GM19193 (cell line): Measurements from ENCODE around the gene KCNQ2.

ENCODE experiments used
- POLR2A ChIP-seq: IDR thresholded peaks from 4 replicates; pipeline ENCODE4 v1.6.1; 2011; ENCODE audit not compliant: insufficient read depth, insufficient read length; ENCODE audit errors: extremely low read depth

The KCNQ2 gene

DNA sequence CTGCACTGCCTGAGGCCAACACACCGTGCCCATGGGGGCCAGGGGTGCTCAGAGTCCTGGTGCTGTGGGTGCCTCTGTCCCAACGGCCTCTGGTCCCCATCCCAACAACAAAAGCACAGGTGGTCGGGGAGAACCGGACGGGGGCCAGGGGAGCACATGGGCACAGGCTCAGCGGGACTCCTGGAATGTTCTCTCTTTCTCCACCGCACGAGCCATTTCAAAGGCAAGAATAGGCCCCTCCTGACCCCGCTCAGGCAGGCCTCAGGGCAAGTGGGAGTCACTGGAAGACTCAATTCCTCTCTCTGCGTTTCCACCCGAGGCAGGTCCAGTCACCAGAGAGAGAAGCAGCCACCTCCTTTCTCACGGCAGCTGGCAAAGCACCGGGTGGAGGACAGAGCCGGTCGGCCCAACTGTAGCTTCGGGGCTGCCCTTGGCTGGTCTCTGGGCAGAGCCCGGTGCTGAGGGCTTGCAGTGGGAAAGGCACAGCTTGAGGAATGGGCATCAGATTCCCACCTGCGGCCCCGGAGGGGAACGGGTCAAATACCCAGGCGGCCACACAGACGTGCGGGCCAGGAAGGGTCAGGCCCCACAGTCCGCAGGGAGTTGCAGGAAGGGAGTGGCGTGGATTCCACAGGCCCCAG is 55.2 kb downstream of the KCNQ2 start:
- TF ChIP-seq POLR2A = no peak

DNA sequence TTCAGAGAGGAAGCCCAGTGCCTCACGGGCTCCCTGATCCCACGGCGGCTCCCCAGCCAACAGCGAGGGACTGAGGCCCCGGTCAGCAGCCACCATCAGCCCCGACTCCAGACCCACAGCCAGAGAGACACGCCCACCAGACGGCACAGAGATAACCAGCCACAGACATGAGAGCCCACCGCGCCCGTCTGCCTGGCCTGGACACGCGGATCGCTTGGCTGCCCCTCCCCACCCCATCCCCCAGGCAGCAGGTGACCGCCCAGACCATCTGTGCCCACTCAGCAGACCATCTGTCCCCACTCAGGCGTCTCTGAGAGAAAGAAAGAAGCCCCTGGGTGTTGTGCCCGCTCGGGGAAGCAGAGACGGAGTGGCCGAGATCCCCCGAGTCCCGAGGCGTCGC is 55.8 kb downstream of the KCNQ2 start:
- TF ChIP-seq POLR2A = no peak

DNA sequence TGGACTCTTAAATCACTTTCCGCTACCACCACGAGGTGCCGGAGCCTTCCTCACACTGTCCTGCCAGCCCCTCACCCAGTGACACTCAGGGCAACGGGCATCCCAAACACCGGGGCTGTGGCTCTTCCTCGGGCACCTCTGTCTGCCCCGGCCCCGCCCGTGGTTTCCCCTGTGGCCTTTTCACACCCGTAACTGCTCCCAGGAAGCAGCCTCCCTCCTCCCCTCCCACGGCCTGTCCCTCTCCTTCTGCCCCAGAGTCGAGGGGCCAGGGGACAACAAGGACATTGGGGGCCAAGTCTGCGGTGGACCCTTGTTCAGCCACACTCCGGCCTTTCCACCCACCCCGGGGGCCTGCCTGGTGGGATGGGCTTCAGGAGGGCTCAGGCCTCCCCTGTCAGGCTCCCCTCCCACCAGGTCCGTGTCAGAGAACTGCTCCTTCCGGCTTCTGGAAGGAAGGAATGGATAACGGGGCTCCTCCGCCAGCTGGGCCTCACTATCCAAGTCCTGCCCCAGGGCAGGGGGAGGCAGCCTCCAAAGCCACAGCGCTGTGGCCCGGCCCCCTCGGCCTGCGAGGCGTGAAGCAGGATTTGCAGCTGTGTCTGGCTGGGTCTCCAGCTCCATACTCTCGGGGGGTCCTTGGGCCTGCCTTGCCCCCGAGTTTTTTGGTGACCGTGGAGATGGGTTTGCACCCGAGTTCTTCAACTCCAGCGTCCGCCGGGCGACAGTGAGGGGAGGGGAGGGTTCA is 56.6 kb downstream of the KCNQ2 start:
- no peak for TF ChIP-seq POLR2A

DNA sequence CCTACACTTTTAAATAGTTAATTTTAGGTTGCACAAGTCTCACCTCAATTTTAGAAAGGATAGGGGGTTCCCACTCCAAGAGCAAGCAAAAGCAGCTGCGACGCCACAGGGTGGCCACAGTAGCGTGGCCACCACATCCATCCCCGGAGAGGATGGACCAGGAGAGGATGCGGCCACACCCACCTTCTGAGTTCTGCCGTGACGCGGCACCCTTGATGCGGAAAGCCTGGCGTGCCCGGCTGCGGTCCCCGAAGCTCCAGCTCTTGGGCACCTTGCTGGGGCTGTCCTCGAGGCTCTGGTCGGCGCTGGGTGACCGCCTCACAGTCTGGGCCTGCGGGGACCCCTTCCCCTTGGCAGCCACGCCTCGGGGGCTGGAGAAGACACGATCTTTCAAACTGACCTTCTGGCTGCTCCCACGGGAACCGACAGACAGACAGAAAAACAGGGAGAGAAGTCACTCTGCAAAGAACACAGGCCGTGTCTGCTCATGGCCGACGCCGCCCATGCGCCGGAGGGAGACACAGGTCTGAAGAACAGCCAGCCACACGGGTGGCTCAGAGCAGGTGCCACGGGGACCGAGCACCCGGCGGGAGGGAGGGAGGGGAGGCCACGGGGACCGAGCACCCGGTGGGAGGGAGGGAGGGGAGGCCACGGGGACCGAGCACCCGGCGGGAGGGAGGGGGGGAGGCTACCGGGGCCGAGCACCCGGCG is 57.6 kb downstream of the KCNQ2 start:
- no peak for TF ChIP-seq POLR2A

DNA sequence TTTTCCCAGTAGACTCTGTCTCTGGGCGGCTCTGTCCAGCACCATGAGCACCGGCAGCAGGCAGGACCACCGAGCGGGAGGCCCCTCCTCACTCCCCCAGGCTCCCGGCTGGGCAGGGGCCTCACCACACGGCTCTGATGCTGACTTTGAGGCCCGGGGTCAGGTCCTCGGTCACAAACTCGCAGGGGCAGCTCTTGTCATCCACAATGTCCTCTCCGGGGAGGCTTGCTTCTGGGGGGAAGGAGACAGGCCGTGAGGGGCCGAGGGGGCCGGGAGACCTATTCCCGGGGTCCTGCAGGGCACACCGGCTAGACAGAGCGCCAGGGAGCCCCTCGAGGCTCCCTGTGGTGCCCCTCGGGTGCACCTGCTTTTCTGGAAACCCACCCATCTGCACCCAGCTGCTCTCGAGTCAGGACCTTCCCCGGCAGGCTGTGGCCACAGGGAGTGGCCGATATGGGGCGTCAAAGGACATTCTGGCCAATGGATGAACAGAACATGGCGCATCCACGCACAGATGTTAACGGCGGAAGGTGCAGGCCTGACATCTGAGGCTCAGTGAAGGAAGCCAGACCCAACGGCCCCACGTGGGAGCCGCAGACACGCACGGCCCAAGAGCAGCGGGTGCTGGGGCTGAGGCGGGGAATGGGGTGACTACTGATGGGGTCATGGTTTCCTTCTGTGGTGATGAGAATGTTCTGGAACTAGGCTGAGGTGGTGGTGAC is 58.3 kb downstream of the KCNQ2 start:
- no peak for TF ChIP-seq POLR2A

DNA sequence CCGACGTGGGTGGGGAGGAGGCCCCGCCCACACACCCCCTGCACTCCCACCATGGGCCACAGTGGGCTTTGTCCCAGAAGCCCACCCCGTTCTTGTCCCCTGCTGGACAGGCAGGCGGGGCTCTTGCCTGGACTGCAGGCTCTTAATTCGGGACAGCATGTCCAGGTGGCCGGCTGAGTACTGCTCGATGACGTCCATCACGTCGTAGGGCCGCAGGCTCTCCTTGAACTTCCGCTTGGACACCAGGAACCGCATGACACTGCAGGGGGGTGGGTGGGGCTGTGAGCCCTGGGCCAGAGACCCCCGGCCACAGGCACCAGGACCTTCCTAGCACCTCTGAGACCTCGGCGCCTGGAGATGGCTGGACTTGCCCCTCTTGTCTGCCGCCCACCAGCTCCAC is 59.1 kb downstream of the KCNQ2 start:
- TF ChIP-seq POLR2A = no peak

DNA sequence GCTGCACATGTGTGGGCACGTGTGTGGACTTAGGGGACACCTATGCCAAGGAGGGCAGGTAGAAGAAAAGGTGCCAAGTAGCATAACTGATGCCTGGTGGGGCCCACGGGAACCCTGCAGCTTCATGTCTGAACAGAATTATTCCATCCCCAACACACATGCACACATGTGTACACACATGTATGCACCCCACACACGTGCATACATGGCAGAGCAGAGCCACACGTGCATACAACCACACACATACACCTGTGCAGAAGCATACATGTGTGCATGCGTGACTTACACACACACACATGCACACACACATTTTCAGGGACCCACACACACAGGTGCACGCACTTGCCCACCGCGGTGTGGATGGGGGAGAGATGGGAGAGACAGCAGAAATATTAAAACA is 59.6 kb downstream of the KCNQ2 start:
- no peak for TF ChIP-seq POLR2A

DNA sequence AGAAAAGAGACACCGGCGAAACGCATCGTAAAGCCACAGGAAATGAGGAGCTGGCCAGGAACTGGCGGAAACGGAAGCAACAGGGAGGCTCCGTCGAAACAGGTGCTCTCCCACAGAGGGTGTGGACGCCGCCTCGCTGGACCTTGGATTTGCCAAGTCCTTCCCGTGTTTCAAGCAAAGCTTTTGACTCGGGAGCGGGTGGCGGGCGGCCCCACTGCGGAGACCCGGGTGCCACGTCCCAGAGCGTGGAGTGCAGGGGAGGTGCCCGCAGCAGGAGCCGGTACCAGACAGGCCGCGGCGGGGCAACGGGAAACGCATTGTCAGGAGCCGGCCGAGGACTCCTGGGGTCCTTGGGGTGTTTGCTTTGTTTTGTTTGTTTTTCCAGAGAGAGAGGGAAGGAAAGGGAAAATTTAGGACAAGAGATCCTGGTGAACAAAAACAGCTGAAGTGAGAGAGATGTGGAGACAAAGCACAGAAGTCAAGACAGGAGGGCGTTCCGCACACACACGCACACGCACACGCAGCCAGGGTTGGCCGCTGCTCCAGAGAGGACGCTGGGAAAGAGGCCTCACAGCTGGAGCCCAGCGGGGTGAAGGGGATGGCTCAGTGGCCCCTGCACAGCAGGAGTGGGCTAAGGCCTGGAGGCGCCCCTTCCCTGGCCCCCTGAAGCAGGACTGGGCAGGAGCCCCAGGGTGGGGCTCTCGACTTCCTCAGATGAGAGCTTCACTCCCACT is 60.4 kb downstream of the KCNQ2 start:
- TF ChIP-seq POLR2A = no peak

DNA sequence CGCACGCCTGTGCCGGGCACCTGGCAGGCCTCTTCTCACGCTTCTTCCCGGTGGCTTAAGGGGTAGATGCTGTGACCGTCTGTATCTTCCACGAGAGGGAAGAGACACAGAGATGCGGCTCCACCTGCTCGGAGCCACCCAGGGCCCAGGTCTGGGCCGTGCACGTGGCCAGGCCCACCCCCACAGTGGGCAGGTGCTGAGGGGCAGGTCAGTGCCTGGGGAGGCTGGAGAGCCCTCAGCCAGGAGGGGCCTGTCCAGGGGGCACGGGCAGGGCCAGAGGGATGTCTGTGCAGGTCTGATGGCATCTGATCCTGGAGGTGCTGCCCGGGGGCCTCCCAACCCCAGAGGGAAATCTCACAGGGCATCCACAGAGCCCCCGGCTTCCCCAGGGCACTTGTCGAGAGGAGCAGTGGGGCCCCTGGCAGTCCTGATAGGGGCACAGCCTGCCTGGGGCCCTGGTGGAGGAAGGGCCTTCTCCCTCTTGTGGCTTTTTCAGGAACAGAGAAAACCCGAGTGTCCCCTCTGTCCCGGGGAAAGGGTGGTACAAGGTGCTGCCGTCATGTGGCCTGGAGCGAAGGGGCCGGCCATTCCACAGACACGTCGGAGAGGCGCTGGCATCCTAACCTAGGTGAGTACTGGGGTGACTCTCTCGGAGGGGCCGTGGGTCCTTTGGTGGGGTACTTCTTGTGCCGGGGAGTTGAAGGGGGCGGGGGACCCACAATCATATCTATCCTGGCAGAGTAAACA is 61.1 kb downstream of the KCNQ2 start:
- TF ChIP-seq POLR2A = no peak

DNA sequence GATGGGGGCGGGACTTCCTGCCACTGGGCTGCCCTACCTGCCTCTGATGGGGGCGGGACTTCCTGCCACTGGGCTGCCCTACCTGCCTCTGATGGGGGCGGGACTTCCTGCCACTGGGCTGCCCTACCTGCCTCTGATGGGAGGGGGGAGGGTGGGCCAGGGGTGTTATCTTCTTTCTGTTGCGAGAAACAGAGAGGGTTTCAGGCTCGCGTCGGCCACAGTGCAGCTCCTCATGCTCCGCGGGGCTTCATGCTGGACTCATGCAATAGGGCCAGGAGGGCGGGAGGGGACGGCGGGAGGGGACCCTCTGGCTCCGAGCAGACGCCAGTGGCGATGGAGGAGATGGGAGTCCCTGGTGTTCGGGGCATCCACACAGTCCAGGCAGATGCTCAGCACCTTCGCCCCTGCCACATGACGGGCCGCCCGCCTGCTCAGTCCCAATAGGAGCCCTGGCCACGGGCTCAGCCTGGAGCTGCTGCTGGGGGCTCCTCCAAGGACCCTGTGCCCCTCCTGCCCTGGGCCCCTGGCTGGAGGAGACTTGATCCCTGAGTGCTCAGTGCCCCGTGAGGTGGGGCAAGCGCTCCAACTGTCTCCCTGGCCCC is 62.5 kb downstream of the KCNQ2 start:
- TF ChIP-seq POLR2A = no peak

DNA sequence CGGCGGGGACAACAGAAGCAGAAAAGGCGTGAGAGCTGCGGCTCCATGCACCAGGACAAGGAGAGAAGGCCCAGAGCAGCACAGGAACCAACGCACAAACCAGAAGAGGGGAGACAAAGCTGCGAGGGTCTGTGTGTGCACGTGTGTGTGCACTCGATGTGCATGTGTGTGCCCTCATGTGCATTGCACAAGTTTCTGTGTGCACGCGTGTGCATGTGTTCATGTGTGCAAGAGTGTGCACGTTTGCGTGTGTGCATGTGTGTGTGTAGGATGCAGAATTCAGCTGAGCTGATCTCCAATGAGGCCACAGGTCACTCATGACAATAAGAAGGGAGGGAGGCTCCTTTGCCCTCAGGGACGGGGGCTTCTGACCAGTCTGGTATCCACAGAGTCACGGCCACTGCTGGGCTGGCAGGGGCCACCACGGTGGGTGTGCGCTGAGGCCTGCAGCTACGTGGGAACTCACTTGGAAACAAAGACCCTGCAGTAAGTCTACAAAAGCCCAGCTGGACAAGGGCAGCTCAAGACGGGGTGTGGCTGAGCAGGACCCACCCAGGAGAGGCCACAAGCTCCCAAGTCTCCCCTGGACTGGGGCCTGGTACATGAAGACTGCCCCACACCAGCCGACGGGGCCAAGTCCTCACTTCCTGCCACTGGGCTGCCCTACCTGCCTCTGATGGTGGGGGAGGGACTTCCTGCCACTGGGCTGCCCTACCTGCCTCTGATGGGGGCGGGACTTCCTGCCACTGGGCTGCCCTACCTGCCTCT is 63.2 kb downstream of the KCNQ2 start:
- no peak for TF ChIP-seq POLR2A

DNA sequence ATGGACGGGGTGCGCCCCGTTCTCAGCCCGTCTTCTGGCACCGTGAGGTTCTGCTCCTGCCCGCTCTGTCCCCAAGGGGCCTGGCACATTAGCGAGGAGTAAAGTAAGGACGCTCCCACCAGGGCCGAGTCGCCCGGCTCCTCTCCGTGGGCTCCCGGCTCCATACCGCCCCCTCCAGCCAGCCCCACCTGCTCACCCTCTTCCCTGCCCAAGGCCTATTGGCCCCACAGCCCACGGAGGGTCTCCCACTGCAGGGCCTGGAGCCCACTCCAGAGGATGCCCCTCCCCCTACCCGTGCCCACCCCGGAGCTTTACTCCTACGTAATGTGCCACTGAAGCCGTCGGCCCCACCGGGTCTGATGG is 63.8 kb downstream of the KCNQ2 start:
- TF ChIP-seq POLR2A = no peak
